Large intestine (tissue), 3 donors: ENCODE measurements around the gene ATP2A1. TPM values are rescaled to one million over a fixed set of nuclear protein-coding genes. Genes with fewer than 3 reads are reported as not detected.
"Not testable (repeated sequence)": the region's sequence is repeated elsewhere in the genome, so short reads cannot be mapped to it uniquely, and the experiment has no call there.

Experiments used
- DNase-seq, 2 donors: peaks; one replicate each; pipeline versions ENCODE4 v3.0.0 to v3.0.0-alpha.2; 2013
- H3K27ac ChIP-seq: one replicate; pipeline ENCODE4 v1.5.1; 2013; ENCODE audit warnings: low read length
- H3K27me3 ChIP-seq: 2 replicates; pipeline ENCODE4 v1.6.1; 2013; ENCODE audit warnings: low read length; ENCODE audit not compliant: control insufficient read depth, insufficient read depth
- H3K36me3 ChIP-seq: 2 replicates; pipeline ENCODE4 v1.6.1; 2013; ENCODE audit warnings: low read length; ENCODE audit not compliant: control insufficient read depth, insufficient read depth
- H3K4me1 ChIP-seq: one replicate; pipeline ENCODE4 v1.6.1; 2013; ENCODE audit warnings: low read length; ENCODE audit not compliant: control insufficient read depth, insufficient read depth
- H3K4me3 ChIP-seq: one replicate; pipeline ENCODE4 v1.5.1; 2013; ENCODE audit warnings: low read length
- H3K9me3 ChIP-seq: one replicate; pipeline ENCODE4 v1.6.1; 2013; ENCODE audit warnings: mild to moderate bottlenecking, low read depth, low read length, moderate library complexity; ENCODE audit not compliant: control insufficient read depth
- WGBS: methylation state at CpG from one replicate; pipeline ENCODE4 v1.1.5; 2013; ENCODE audit warnings: low lambda C conversion rate; ENCODE audit not compliant: insufficient coverage; 5-methylcytosine and 5-hydroxymethylcytosine counted together
- polyA plus RNA-seq: library from polyadenylated mRNA; unstranded; fragments of 120-200 nt; gene quantifications from one replicate; pipeline ENCODE4 v1.2.1, GENCODE V29; 2013

The ATP2A1 gene
- polyA plus RNA-seq, 1 donor = 4.1 TPM

DNA sequence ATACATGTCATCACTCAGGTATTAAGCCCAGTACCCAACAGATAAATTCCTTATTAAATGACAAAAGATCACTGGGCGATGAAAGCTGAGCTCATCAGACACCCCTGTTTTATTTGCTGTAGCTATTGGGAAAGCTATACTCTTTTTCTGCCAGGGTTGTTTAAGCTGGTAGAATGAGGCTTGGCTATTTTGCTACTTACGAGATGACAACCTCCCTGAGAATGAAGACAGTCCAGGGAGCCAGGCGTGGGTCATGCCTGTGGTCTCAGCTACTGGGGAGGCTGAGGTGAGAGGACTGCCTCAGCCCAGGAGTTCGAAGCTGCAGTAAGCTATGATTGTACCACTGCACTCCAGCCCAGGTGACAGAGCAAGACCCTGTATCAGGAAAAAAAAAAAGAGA is 19.0 kb upstream of the ATP2A1 start:
- Histone ChIP-seq H3K4me3 (no peak overlapping the region), H3K27ac (no peak overlapping the region), H3K36me3 (no peaks in the 10 kb centered on the region), H3K4me1 (no peaks in the 10 kb centered on the region), H3K27me3 (no peaks in the 10 kb centered on the region), H3K9me3 (no peaks in the 10 kb centered on the region)
- no CpG with 5 or more reads among the region's 4 CpGs for WGBS
- no peak for DNase-seq

GRCh38 chr16:28863929-28864793 is 14.1 kb upstream of the ATP2A1 start:
- peaks cover 27% of the 10 kb centered on the region for H3K4me1 ChIP-seq
- WGBS = no CpG with 5 or more reads among the region's 42 CpGs

GRCh38 chr16:28865001-28865688 is 13.1 kb upstream of the ATP2A1 start:
- peaks cover 31% of the 10 kb centered on the region for H3K36me3 ChIP-seq
- DNase-seq = peak in 1 of 2 donors; percentile 55
- no peaks in the 10 kb centered on the region for H3K9me3 ChIP-seq
- H3K4me3 ChIP-seq = peak overlapping the region; percentile 63
- peak overlapping the region; percentile 86 for H3K27ac ChIP-seq
- H3K4me1 ChIP-seq = peaks cover 27% of the 10 kb centered on the region
- no CpG with 5 or more reads among the region's 12 CpGs for WGBS
- H3K27me3 ChIP-seq = no peaks in the 10 kb centered on the region

More at GRCh38 chr16:28863929-28864793, 14.1 kb upstream of the ATP2A1 start:
- H3K27ac ChIP-seq = peak overlapping the region; percentile 86
- no peaks in the 10 kb centered on the region for H3K9me3 ChIP-seq
- DNase-seq = peak in 1 of 2 donors; percentile 71
- H3K4me3 ChIP-seq = peak overlapping the region; percentile 63
- H3K36me3 ChIP-seq = peaks cover 21% of the 10 kb centered on the region
- no peaks in the 10 kb centered on the region for H3K27me3 ChIP-seq

GRCh38 chr16:28865722-28866453 is 12.4 kb upstream of the ATP2A1 start:
- peak in 1 of 2 donors; percentile 68 for DNase-seq
- Histone ChIP-seq H3K36me3 (peaks cover 38% of the 10 kb centered on the region), H3K4me3 (peak overlapping the region; percentile 35), H3K27me3 (no peaks in the 10 kb centered on the region), H3K4me1 (peaks cover 27% of the 10 kb centered on the region), H3K27ac (peak overlapping the region; percentile 86), H3K9me3 (no peaks in the 10 kb centered on the region)
- no CpG with 5 or more reads among the region's 32 CpGs for WGBS

- H3K27me3 ChIP-seq = no peaks in the 10 kb centered on the region
- no peaks in the 10 kb centered on the region for H3K9me3 ChIP-seq
- DNase-seq = no peak
- peaks cover 27% of the 10 kb centered on the region for H3K4me1 ChIP-seq
- H3K4me3 ChIP-seq = peak overlapping the region; percentile 35
- WGBS = no CpG with 5 or more reads among the region's 17 CpGs
- peaks cover 43% of the 10 kb centered on the region for H3K36me3 ChIP-seq
- peak overlapping the region; percentile 47 for H3K27ac ChIP-seq
Observed at GRCh38 chr16:28866454-28866804, 11.9 kb upstream of the ATP2A1 start.

DNA sequence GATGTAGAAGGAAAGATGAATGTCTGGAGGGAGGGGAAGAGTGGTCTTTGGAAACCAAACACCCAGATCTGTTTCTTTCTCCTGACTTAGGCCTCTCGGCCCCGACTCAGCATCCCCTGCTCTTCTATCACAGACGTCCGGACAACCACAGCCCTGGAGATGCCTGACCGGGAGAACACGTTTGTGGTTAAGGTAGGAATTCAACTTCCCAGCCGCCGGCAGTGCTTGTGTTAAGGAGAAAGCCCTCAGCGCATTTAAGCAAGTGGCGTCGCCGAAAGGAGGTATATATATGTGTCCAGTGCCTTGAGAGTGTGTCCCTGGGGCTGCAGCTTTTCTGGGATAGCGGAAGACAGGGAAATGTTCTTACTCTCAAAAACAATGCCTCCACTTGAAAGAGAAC is 11.0 kb upstream of the ATP2A1 start:
- Histone ChIP-seq H3K27ac (peak overlapping the region; percentile 47), H3K36me3 (peaks cover 51% of the 10 kb centered on the region), H3K4me1 (peaks cover 27% of the 10 kb centered on the region), H3K4me3 (no peak overlapping the region), H3K27me3 (no peaks in the 10 kb centered on the region), H3K9me3 (no peaks in the 10 kb centered on the region)
- no CpG with 5 or more reads among the region's 13 CpGs for WGBS
- no peak for DNase-seq

- H3K27ac ChIP-seq, H3K27me3 ChIP-seq, H3K9me3 ChIP-seq, DNase-seq, H3K4me3 ChIP-seq: not testable (repeated sequence)
- peaks cover 55% of the 10 kb centered on the region for H3K36me3 ChIP-seq
- no CpG with 5 or more reads among the region's 9 CpGs for WGBS
- H3K4me1 ChIP-seq = peaks cover 27% of the 10 kb centered on the region
Observed at GRCh38 chr16:28867646-28868045, 10.6 kb upstream of the ATP2A1 start.

GRCh38 chr16:28869201-28869600 is 9.1 kb upstream of the ATP2A1 start:
- peaks cover 69% of the 10 kb centered on the region for H3K36me3 ChIP-seq
- peaks cover 27% of the 10 kb centered on the region for H3K4me1 ChIP-seq
- WGBS = no CpG with 5 or more reads among the region's 11 CpGs
- no peak overlapping the region for H3K4me3 ChIP-seq
- H3K9me3 ChIP-seq = no peaks in the 10 kb centered on the region
- no peak overlapping the region for H3K27ac ChIP-seq
- no peak for DNase-seq
- H3K27me3 ChIP-seq = no peaks in the 10 kb centered on the region

- Histone ChIP-seq H3K4me3 (no peak overlapping the region), H3K9me3 (no peaks in the 10 kb centered on the region), H3K27ac (no peak overlapping the region), H3K4me1 (no peaks in the 10 kb centered on the region), H3K27me3 (no peaks in the 10 kb centered on the region), H3K36me3 (peaks cover 61% of the 10 kb centered on the region)
- WGBS = no CpG with 5 or more reads among the region's 15 CpGs
- DNase-seq = no peak
Observed at GRCh38 chr16:28872952-28873351, 5.3 kb upstream of the ATP2A1 start.

- Histone ChIP-seq H3K4me3 (no peak overlapping the region), H3K27me3 (peaks cover under 1% of the 10 kb centered on the region), H3K4me1 (no peaks in the 10 kb centered on the region), H3K27ac (no peak overlapping the region), H3K36me3 (peaks cover 59% of the 10 kb centered on the region), H3K9me3 (no peaks in the 10 kb centered on the region)
- WGBS = 100% methylated on average over 1 of the region's 18 CpGs
- DNase-seq = no peak
Observed at GRCh38 chr16:28873543-28874201, 4.6 kb upstream of the ATP2A1 start.
